22Rv1 (cell line): ENCODE results near the gene XRCC4.

Experiments used
- H3K27ac ChIP-seq: fragments of 450-650 bp; 2 replicates; pipeline ENCODE4 v1.5.1; 2017
- ZFX ChIP-seq: fragments of 450-650 bp; IDR thresholded peaks from 2 replicates; pipeline ENCODE4 v1.6.1; 2017; ENCODE audit warnings: antibody characterized with exemption, borderline replicate concordance
- TF ChIP-seq, protein P1 (sequence below): fragments of 450-650 bp; IDR thresholded peaks from 2 replicates; pipeline ENCODE4 v1.5.1; 2017; ENCODE audit warnings: mild to moderate bottlenecking

XRCC4 gene

DNA sequence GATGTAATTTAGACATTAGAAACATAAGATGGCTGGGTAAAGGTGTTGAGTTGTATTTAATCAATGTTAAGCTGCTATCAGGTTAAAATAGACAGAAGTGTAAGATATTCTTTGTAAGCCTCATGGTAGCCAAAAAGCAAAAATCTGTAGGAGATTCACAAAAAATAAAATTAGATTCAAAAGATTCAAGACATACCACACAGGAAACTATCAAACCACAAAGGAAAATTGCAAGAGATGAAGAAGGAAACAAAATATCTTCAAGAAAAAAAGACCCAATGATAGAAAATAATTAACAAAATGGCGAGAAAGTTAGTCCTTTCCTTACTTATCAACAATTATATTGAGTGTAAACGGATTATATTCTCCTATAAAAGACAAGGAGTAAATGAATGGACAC is 15.3 kb downstream of the XRCC4 start:
- TF ChIP-seq, protein P1, sequence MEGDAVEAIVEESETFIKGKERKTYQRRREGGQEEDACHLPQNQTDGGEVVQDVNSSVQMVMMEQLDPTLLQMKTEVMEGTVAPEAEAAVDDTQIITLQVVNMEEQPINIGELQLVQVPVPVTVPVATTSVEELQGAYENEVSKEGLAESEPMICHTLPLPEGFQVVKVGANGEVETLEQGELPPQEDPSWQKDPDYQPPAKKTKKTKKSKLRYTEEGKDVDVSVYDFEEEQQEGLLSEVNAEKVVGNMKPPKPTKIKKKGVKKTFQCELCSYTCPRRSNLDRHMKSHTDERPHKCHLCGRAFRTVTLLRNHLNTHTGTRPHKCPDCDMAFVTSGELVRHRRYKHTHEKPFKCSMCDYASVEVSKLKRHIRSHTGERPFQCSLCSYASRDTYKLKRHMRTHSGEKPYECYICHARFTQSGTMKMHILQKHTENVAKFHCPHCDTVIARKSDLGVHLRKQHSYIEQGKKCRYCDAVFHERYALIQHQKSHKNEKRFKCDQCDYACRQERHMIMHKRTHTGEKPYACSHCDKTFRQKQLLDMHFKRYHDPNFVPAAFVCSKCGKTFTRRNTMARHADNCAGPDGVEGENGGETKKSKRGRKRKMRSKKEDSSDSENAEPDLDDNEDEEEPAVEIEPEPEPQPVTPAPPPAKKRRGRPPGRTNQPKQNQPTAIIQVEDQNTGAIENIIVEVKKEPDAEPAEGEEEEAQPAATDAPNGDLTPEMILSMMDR, result no peak
- TF ChIP-seq ZFX, result no peak
- H3K27ac ChIP-seq, result no peak overlapping the region

GRCh38 chr5:83093692-83094091 is 16.3 kb downstream of the XRCC4 start:
- no peak overlapping the region for H3K27ac ChIP-seq
- no peak for TF ChIP-seq ZFX
- TF ChIP-seq, protein P1, result no peak

DNA sequence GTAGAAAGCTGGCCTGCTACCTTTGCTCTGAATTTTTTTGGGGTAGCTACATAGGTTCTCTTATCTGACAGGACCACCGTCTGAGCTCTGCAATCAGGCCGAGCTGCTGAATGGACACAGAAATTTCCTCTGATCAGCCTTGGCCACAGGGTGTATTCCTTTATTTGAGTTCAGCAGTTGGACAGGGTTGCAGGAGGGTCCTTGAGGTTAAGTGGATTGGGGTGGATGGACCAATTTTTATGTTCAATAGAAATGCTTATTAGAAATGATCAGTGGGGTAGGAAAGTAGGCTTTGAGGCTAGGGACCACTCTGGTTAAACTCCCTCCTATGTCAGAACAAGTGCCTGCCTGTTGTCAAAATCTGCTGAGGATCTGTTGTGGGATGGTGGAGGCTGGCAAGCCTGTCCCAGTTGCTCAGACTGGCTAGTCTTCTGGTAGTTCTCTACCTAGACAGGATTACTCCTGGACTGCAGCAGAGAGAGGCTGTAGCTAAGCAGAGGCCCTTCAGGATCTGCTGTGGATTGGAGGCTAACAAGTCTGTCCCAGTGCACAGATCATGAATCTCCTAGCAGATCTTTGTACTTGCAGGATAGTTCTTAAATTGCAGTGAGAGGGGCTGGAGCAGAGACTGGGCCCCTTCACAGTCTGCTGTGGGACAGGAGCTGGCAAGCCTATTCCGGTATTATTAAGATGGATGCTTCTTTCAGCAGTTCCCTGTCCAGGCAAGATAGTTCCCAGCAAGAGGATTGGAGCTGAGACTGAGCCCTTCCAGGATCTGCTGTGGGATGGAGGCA is 18.0 kb downstream of the XRCC4 start:
- no peak for TF ChIP-seq ZFX
- TF ChIP-seq, protein P1, result no peak
- H3K27ac ChIP-seq, result no peak overlapping the region

DNA sequence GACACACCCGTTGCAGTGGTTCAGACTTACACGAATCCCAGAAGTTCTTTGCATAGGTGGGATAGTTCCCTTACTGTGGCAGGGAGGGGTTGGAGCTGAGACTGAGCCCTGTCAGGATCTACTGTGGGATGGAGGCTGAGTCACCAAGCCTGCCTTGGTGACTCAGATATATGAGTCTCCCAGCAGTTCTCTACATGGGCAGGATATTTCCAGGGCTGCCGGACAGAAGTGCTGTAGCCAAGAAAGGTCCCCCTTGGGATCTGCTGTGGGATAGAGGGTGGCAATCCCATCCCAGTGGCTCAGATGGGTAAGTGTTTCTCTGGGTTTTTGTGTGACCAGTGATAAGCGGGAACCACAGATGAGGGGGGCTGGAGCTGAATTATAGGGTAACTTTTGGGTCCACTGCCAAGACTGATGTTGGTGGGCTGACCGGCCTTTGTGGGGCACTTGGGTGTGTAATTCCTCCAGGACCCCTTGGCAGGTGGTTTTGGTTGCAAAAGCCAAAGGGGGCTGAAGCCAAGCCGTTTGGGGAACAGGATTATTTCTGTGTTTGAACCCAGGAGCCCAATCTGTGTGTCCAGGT is 18.7 kb downstream of the XRCC4 start:
- TF ChIP-seq ZFX, result no peak
- TF ChIP-seq, protein P1, result no peak
- no peak overlapping the region for H3K27ac ChIP-seq

GRCh38 chr5:83096660-83097339 is 19.5 kb downstream of the XRCC4 start:
- no peak for TF ChIP-seq ZFX
- TF ChIP-seq, protein P1, result no peak
- H3K27ac ChIP-seq, result no peak overlapping the region

- no peak overlapping the region for H3K27ac ChIP-seq
- no peak for TF ChIP-seq ZFX
- TF ChIP-seq, protein P1, result no peak
Observed at GRCh38 chr5:83097689-83098231, 20.4 kb downstream of the XRCC4 start.
